ENCODE measurements around the gene USH2A.

Gene USH2A

GRCh38 chr1:215665215-215665614 is 758.0 kb downstream of the USH2A start:
- DNase-seq, result no peak

DNA sequence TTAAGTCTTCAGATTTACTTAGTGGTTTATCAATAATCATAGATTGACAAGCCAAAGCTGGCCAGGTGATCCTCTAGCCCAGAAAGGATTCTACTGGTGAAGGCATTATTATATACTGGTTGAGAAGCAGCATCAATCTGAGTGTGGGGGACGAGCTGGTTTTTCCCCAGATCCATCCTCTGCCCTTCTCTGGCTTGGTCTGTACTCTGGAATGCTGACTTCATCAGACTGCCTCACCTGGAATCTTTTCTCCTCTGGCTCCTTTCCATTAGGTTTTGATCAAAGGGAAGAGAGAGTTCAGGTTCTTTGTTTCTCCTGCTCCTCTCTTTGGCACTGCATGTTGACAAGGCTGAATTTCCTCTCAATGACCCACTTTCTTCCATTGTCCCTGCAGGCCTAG is 762.2 kb downstream of the USH2A start:
- no peak for DNase-seq

- no peak for DNase-seq
Observed at GRCh38 chr1:215660259-215660658, 763.0 kb downstream of the USH2A start.

DNA sequence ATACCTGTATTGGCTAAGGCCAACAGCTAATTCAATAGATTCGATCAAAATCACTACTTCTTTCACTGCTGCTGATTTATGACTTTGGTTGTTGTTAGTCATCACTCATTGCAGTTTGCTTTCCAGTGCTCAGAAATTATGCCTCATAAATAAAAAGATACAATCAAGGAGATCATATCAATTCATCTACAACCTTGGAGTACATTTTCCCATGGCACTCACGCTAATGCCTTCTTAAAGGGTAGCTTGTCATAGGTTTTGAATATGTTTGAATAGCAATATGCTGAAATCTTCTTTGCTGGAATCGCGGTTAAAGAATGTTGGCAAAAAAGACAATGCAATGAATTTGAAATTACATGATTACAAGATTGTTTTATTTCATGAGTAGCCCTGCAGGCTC is 766.2 kb downstream of the USH2A start:
- DNase-seq, result no peak

DNA sequence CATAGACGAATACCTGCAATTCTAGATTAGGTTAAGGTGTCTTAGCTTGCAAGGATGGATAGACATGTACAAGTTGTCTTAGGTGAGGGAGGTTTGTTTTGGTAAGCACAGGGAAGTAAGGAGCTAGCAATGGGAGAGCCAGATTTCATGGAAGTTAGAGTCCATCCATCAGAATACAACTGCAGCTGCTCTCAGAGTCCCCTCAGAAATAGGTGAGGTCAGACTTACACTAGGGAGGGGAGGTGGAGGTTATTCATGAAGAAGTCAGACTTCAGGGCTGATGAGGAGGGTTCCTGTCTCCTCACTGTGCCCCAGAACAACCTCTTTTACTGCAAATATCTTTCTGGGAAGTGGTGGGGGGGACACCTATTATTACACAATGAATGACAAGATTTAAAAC is 770.9 kb downstream of the USH2A start:
- no peak for DNase-seq

DNA sequence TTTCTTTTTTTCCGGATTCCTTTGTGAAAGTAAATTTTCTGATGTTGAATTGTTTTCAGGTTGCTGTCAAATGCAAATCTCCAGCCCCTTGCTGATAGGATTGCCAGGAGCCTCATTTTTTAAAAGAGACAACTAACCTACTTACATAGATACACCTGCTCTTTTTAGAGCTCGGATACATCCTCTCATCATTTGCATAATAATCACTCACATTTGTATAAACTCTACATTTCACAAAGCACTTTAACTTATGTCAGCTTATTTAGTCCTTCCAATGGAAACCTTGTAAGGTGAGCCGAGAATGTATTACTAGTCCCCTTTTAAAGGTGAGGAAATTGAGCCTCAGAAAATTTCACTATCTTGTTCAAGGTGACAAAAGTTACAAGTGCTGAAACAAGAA is 771.4 kb downstream of the USH2A start:
- DNase-seq, result no peak

DNA sequence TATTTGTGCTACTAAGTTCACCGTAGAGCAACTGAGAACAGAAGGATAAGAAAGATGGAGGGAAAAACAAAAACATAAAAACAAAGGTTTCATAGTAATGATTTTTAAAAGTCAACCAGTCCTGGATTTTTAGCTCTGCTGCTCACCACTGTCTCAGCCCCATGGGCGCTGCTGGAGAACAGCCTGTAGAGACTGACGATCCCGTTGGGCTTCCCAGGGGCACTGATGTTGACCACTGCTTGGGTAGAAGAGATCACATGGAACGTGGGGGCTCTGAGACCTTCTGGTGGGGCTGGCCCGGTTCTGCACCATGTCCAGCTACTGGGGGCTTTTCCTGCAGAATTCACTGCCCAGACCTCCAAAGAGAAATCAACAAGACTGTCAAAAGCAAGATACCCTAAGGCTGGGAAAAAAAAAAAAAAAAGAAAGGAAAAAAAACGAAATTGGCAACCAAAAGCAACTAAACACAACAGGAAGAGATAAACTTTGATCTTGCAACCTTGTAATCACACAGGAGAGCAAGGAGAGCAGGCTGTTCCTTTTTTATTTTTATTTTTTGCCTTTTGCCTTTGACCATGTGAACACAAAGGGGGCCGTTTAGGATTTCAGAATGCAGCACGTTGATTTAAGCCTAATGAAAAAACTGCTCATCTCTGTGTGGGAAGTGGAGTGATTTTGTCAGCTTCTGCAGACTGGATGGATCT is 772.6 kb downstream of the USH2A start:
- DNase-seq, result no peak

- DNase-seq, result no peak
Observed at GRCh38 chr1:215648957-215649356, 774.3 kb downstream of the USH2A start.

GRCh38 chr1:215647738-215648137 is 775.5 kb downstream of the USH2A start:
- DNase-seq, result no peak

GRCh38 chr1:215645861-215646260 is 777.4 kb downstream of the USH2A start:
- no peak for DNase-seq

GRCh38 chr1:215645182-215645581 is 778.1 kb downstream of the USH2A start:
- no peak for DNase-seq

- DNase-seq, result no peak
Observed at GRCh38 chr1:215643592-215644321, 779.5 kb downstream of the USH2A start.

DNA sequence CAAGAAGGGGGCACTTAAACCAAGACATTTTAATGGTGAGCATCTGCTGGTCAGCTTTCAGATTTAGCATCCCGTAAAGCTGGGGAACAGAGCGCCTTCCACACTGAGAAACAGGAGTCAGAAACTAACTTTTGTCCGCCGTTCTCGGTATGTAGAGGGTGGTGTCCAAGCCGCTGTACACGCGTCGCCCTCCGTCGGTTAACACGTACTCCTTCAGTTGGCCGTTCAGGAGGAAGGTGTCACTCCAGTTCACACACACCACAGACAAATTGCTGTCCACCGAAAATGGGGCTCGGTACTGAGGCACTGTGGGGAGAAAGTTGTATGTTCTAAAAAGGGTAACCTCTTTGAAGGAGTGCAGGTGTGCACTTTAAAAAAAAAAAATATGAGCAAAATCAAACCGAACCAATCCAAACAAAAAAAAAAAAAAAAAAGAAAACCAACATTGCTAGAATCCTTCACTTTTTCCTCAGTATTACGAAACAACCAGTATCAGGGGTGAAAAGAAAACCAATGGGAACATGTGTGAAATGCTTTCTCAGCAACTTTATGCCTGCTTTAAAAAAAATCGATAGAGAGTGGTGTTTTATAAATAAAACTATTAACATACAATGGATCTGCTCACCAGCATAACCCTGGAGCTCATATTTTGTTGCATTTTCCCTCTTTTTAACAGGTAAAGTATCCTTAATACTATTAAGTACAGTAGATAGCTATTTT is 782.7 kb downstream of the USH2A start:
- DNase-seq, result no peak

DNA sequence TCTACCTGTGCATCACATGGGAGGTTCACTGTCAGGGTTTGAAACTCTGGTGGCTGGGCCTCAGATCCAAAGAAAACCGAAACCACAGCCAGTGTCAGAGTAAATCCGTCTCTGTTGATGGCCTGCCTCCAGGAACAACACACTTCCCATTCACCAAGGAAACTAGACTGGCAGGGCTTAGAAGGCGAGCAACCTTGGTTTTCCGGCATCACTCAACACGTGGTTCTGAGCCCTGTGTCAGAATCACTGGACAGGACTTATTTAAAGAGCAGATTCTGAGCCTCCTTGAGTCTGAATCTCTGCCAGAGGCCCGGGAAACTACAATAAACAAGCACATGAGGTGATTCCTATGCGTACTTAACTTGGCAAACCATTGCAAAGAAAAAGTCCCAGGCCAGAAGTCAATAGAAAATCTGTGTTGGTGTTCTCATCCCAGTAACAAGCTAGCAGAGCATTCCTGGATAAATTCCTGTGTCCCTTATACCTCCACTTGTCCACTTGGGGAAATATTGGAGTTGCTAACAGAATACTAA is 786.1 kb downstream of the USH2A start:
- DNase-seq, result no peak

DNA sequence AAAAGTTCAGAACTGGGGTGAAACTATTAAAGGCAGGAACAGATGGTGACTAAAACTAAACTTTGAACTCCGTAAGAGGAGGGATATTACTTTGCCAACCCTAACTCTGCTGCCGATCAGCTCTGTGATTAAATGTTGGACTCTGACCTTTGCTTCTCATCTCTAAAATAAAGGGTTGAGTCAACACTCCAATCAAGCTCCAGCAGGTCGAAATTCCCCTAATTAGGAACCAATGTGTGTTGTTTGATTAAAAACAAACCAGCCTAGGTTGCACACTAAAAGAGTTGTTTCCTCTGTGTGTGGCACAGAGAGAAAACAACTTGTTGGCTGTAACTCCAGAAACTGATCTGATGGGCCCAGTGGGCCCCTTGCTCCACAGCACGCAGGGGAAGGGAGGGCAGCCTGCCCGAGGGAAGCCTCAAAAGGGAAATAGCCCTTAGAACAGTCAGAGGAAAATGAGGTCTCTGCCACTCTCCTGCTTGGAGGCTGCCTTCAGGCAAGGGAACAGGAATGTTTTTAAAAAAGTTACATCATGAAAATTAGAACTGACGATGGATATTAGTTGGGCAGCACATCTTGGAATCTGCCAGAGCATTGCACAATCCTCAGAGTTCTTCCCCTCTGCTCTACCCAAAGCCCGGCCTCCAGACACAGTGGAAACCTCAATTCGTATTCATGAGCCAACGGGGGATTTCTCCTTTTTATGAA is 786.8 kb downstream of the USH2A start:
- no peak for DNase-seq

GRCh38 chr1:215635827-215636226 is 787.4 kb downstream of the USH2A start:
- DNase-seq, result no peak

DNA sequence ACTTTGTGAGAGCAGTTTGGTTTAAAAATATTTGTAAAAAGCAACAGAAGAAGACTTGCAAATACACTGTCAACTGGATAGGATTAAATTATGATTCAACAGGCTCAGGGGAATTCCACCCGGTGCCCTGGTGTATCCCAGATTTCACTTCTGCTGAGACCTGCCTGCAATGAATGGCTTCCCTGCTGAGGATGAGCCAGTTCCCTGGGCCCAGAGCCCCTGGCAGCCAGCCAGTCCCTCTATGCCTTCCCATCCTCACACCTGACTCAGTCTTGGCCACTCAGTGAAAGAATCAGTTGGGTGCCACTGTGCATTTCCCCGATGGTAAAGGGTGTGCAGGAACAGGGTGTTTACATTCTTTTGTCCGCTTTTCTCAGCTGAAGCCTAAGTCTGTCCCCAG is 791.8 kb downstream of the USH2A start:
- no peak for DNase-seq

- DNase-seq, result no peak
Observed at GRCh38 chr1:215631040-215631439, 792.2 kb downstream of the USH2A start.

GRCh38 chr1:215625949-215626348 is 797.3 kb downstream of the USH2A start:
- no peak for DNase-seq

- no peak for DNase-seq
Observed at GRCh38 chr1:215623162-215623561, 800.1 kb downstream of the USH2A start.

DNA sequence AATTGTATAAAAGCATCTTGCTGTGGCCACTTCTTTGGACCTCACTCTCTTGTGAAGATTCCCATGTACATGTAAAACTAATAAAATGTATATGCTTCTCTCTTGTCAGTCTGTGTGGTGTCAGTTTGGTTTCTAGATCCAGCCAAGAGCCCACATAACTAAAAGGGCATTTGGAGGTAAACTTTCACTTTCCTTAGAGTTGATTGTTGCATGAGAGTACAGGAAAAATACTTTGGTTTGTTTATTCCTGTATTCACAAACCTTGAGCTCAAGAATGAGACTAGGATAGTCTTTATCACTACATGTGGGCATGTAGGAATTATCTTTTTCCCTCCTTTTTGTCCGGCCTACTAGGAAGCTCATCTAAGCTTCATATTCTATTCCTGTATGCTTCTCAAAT is 805.3 kb downstream of the USH2A start:
- DNase-seq, result no peak

DNA sequence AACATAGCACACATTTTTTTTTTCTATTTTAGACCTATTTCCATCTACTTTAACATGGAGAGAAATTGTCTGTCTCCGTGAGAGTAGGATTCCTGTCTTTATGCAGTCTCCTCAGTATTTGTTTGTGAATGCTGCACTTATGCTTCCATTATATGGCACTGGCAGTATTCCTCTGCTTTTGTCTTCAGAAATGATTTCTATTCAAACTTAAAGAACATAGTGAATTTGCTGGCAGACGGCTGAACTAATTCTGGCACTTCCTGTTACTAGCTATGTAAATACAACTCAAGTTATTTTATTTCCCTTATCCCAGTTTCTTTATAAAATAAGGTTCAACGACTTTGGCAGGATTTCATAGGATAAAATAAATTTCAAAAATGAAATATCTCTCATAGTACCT is 810.9 kb downstream of the USH2A start:
- no peak for DNase-seq

DNA sequence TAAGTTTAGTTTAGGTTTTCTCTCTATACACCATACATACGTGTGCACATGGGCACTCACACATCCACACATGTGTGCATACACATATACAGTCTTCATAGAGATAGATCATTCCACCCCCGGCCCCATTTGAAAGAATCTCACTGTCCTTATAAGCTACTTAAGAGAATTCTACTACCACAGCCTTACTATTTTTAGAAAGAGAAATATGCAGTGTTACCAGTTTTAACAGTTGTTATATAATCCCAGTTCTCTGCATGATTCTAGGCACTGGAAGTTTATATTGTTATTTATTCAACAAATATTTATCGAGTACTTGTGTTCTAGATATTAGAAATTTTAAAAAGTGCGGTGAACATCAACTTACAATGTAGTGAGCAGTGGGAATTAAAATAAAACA is 814.6 kb downstream of the USH2A start:
- DNase-seq, result no peak

Measured in activated CD4-positive, alpha-beta T cell treated with anti-CD3 and anti-CD28 coated beads for 4 hours (primary cell).